Stimulated activated CD8-positive, alpha-beta memory T cell treated with anti-CD3 and anti-CD28 coated beads, Interleukin-4, amount 100 ng/mL, for 4 hours (primary cell): ENCODE measurements around the gene FAM217A.
A peak's percentile ranks its signal among the peaks of the same experiment; 100 is the strongest.

Experiments used
- DNase-seq, 2 donors: peaks; one replicate each; pipeline ENCODE4 v3.0.0-alpha.2; 2020; ENCODE audit warnings: low read depth in 2 of 2, low spot score in 1 of 2

The FAM217A gene

DNA sequence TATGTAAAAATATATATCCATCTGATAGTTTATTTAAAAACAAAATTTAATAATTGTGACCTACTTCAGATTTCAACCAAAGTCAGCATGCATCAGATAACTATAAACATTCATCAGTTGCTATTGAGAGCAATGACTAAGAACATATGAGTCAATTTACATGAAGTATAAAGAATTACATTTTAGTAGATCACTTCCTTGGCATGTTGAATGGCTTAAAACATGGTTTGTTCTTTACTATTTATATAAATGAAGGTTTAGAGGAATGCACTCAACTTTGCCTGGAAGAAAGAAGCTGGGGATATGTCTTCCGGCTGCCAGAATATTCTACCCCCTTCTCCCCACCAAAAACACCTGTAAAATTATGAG is 6.4 kb upstream of the FAM217A start:
- no peak for DNase-seq

DNA sequence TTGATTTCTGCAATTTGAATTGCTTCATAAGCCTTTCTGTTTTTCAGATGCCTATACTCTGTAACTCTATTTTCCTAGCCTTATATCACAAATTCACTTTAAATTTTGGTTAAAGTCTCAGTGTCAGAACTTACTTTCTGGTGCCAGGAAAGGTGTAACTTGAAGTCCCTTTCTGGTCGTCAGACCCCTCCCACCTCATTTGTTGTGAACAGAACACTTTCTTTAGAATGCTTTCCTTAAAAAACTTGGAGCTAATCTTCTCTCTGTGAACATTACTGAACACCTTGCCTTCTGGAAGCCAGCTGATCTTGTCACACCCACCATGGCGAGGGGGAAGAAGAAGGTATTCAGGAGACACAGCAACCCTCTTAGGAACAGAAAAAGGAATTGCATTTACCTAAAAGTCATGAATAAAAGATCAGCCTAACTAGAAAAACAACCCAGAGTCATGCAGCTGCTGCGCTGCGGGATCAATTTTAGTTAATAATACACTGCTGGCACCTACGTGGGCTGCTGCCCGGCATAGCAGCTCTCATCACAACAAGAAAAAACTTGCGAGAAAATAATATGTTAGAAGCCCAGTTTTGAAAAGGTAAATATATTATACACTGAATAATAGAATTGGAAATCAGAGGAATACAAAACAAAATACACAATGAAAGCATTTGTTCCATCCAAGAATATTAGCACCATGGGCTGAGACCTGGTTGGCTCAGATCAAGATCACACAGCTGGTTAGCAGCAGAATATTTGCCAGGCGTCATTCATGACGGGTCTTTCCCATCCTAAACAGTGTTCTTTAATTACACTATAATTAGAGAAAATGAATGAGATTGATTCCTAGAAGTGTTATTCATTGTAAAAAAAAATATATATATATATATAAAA is 5.8 kb upstream of the FAM217A start:
- no peak for DNase-seq

DNA sequence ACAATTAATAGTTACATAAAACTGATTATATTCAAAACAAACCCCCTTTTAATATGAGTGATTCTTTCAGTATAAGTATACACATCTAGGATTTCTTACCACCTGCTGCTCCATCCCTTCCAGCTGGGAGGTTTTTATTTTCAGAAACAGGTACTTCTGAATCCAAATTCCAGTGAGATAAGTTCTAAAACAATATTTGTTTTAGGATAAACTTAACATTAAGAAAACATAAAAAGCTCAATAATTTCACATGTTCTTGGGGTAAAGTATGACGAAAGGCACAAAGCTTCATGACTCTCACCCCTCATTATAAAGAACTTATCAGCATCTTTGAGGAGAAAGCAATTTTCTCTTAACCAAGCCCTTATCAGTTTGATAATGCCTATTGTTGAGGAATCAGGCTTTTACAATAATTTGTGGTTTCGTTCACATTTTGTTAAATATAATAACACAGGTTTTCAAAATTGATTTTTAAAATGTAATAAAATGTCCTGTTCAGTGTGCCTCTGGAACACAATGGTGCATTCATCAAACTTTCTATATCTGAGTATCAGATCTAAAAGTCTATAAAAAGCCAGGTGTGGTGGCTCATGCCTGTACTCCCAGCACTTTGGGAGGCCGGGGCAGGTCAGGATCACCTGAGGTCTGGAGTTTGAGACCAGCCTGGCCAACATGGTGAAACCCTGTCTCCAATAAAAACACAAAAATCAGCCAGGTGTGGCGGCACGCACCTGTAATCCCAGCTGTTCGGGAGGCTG is 4.3 kb downstream of the FAM217A start:
- DNase-seq: no peak

DNA sequence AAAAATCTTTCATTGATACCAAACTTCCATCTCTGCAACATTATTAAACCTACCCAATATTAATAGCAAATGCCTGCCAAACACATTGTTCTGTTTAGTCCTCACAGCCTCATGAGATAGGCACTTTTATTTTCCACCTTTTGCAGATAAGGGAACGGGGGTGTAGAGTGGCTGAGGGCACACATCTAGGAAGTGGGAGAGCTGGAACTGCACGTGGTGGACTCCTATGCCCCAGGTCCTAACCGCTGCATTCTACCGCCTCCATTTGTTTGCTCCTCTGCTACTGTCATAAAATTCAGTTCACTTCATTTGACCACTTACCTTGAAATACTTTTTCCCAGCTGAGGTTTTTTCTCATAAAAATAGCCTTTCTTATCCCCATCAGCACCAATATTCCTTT is 7.6 kb downstream of the FAM217A start:
- DNase-seq: no peak

DNA sequence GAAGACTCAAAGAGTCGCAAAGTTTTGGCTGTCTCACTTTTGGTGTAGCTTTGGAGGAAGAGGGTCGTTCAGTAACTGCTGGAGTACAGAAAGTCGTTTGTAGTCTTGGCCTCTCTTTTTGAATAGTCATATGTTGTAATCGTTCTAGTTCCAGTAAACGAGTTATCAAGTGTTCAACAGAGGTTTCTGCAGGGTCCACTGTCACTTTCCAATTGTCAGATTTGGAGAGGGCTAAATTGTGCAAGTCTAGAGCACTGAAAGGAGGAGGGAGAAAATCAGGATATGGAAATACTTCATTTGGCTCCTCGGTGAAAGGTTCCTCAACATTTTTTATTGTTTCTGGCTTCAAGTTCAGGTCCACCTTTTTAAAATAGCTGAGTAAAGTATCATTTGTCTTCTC is 9.7 kb downstream of the FAM217A start:
- DNase-seq: no peak

DNA sequence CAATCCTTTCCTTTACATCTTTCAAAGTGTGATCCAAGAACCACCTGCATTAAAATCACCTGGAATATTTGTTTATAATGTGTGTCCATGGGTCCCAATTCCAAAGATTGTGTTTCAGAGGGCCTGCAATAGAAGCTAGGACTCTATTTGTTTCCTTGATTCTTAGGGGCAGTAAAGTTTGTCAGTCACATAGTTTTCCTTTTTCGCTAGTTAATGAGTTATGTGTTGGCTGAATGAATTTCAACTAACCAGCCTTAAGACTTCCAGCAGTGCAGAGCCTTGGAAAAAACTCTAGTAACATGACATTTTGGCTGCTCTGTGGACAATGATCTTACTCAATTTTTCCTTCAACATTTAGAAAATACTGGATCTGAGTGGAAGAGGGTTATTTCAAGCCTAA is 11.3 kb downstream of the FAM217A start:
- DNase-seq: no peak

DNA sequence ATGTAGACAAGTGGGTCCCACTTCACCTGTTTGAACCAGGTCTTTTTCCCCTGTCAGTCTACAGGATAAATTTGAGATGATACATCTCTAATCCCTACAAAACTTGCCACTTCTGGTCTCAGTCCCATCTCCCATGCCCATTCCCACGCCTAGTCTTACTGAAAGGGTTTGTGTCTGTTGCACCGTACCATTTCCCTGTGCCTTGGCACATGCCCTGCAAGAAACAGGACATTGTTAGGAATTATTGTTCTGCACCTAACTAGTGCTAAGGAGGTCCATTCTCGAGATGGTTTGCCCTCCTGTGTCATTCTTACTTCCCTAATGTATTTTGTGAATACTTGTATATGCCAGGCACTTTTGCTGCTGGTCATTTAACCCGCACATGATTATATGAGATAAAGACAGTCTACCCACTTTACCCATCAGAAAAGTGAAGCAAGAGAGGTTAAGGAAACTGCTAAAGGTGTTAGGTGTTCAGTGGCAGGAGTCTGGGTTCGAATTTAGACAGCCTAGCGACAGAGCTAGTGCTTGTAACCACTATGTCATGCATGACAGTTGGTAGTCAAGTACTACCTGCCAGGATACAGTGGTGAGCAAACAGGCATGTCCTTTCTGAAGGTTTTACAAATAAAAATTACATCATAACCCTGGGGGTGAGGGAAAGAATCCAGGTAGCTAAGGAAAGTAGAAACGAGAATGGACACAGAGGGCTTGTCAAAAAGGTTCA is 12.7 kb downstream of the FAM217A start:
- DNase-seq: no peak

DNA sequence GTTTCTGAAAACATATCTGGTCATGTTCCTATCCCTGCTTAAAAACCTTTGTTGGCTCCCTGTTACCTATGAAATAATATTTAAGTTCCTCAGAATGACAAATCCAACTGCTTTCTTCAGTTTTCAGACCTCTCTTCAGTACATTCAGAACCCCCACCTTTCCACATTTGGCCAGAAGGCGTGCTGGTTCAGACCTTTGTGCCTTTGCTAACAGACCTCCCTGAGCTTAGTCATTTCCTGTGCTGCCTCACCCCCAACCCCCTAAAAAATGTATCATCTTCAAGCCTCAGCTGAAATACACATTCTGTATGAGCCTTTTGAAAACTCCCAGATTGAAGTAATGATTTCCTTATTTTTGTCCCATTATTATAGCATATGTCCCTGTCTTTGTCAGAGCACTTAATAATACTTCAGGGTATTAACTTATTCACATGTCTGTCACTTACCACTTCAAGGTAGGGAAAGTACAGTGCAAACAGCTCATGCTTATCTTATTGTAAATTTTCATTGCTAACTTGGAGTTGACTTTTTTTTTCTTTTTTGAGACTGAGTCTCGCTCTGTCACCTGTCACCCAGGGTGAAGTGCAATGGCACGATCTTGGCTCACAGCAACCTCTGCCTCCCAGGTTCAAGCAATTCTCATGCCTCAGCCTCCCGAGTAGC is 19.7 kb downstream of the FAM217A start:
- peak; percentile 26 to 60 for DNase-seq

DNA sequence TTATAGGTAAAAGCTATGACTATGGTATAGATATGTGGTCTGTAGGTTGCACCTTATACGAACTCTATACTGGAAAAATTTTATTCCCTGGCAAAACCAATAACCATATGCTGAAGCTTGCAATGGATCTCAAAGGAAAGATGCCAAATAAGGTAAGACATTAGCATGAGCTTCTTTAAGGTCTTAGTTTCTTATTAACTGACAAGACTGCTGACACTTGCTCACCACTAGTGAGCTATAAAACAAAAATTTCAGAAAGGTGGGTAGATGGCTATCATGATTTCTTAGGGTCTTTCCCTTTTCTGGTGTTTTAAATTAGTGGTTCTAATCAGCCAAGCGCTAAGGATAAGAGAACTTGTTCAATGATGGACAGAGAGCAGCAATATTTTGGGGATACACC is 21.9 kb downstream of the FAM217A start:
- DNase-seq: no peak

DNA sequence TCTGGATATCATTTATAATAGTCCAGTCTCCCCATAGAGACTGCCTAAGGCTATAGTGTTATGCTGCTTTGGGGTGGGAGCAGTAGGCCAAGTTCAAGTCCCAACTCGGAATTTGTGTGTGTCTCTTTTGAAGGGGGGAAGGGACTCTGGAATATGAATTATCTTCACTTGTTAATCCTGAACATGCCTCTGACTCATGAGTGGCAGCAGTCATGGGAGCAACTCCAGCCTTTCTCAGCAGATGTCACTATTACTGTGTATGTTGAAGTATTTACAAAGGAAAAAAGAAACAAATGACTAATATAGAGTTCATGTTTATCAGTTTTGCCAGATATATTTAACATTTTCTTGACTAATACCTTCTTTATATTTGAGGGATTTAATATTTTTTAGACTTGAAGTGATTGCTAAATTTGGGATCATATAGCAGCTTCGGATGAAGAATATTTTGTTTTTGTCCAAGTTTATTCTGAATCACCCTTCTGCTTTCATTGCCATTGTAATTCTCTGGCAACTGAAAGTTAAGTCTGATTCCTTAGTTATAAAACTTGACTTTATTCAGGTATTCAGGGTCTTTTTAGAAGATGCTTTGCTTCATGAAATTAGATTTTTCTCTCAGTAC is 23.4 kb downstream of the FAM217A start:
- DNase-seq: no peak

DNA sequence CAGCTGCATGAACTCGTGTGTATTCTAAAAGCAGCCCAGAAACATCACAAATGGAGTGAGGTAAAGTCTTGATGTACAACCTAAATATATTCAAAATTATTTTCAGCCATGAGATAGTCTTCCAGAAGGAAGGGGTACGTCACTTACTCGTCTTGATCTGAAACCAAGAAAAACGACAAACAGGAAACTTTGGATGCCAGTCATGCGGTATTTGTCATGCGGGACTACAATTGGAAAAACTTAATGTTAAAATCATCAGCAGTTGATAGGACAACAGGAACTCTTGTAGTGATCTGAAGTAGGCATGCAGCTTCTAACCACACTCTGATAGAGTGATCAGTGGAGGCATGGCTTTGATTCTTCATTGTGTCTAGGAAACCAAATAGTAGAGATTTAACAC is 29.7 kb downstream of the FAM217A start:
- DNase-seq: no peak

DNA sequence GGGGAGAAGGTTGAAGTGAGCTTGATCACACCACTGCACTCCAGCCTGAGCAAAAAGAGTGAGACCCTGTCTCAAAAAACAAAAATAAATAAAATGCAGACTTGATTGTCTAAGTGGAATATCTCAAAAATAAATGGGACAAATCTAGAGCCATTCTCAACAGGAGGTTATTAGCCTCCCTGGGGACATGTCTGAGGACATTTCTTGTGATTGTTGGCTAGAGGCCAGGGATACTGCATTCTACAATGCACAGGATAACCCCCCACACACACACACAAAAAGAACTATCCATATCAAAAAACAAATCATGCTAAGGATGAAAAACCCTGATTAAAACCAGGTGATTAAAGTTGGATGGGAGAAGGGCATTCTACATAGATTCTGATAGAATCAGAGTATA is 37.5 kb downstream of the FAM217A start:
- no peak for DNase-seq

DNA sequence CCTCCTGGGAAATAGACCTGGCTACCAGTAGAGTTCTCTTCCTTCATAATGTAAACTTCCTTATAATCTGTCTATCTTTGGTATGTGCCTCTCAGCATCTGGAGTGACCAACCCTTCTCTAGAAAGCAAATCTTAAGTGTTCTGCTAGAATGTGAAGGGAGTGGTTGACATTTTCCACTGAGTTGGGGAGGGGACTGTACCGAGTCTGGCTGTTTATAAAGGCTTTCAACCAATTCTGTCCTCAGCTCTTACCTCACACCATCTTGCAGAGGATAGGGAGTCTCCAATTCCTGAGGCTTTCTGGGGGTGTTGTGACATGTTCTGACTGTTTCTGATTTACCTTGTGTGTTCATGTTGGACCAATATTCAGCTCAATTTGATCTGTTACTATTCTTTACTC is 39.6 kb downstream of the FAM217A start:
- DNase-seq: no peak

DNA sequence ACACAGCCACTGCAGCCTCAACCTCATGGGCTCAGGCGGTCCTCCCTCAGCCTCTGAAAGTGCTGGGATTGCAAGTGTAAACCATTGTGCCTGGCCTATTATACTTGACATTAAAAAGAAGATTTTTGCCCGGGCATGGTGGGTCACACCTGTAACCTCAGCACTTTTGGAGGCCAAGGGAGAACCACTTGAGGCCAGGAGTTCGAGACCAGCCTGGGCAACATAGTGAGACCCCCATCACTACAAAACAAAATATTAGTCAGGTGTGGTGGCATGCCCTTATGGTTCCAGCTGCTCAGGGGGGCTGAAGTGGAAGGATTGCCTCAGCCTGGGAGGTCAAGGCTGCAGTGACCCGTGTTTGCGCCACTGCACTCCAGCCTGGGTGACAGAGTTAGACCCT is 42.4 kb downstream of the FAM217A start:
- no peak for DNase-seq

DNA sequence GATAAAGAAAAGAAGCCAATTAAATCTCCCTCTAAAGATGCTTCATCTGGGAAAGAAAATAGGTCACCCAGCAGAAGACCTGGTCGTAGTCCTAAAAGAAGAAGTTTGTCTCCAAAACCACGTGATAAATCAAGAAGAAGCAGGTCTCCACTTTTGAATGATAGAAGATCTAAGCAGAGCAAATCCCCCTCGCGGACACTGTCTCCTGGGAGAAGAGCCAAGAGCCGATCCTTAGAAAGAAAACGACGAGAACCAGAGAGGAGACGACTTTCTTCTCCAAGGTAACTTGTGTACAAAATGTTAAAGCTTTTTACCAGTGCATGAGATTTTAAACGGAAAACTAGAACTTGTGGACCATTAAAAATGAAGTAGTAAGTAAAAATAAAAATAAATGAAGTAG is 46.5 kb downstream of the FAM217A start:
- DNase-seq: no peak

DNA sequence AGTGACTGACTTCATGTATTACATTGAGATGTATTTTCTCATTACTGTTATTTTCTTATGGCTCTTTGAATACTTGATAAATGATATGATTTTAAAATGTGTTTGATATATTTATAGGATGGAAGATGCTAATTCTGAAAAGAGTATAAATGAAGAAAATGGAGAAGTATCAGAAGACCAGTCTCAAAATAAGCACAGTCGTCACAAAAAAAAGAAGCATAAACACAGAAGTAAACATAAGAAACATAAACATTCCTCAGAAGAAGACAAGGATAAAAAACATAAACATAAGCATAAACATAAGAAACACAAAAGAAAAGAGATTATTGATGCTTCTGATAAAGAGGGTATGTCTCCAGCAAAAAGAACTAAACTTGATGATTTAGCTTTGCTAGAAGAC is 47.5 kb downstream of the FAM217A start:
- no peak for DNase-seq

DNA sequence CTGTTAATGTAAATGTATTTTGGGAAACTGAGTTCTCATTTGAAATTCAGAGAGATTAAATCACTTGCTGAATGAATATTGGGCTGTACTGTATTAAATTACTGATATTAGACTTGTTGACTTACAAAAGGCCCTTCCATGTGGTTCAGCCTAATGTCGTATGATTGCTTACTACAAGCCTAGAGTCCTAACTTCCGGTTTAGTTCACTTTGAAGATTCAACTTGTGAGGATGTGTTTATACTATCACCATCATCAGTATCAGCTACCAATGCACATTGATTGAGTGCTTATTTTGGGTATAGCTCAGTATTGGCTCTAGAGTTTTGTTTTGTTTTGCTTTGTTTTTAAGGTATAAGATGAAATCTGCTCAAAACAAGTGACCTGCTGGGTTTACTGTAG is 48.3 kb downstream of the FAM217A start:
- DNase-seq: no peak

DNA sequence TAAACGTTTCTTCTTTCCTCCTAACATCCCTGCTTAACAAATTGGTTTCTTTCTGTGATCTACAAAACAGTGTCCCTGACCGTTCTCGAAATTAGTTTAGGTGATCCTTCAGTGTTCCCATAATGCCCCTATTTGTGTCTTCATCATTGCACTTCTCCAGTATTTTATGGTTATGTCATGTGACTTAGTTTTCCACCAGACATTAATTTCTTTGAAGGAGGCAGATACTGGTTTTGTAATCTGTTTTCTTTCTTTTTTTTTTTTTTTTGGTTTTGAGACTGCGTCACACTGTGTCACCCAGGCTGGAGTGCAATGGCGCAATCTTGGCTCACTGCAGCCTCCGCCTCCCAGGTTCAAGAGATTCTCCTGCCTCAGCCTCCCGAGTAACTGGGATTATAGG is 49.2 kb downstream of the FAM217A start:
- DNase-seq: no peak

DNA sequence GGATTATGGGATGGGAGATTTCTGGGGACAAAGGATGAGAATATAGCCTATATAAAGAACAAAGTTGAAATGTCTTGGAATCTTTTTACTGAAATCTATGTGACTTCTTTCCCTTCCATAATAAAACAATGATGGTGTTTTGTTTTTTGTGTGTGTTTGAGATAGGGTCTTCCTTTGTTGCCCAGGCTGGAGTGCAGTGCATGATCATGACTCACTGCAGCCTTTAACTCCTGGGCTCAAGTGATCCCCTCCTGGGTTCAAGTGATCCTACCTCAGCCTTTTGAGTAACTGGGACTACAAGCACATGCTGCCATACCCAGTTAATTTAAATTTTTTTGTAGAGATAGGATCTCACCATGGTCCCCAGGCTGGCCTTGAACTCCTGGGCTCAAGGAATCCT is 50.9 kb downstream of the FAM217A start:
- DNase-seq: no peak

DNA sequence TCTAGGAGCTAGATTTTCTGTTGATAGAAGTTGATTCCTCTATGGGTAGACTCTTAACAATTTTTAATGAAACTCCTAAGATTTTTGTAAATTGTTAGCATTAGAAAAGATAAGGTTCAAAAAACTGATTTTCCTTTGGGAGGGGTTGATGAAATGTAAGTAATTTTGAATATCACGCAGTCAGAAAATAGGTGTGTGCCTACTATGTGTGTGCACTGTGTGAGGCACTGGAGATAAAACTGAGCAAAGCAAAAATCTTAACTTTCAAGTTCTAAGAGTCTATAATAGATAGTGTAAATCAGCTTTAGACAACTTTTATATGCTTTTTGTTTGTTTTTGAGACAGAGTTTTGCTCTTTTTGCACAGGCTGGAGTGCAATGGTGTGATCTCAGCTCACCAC is 53.3 kb downstream of the FAM217A start:
- DNase-seq: no peak

DNA sequence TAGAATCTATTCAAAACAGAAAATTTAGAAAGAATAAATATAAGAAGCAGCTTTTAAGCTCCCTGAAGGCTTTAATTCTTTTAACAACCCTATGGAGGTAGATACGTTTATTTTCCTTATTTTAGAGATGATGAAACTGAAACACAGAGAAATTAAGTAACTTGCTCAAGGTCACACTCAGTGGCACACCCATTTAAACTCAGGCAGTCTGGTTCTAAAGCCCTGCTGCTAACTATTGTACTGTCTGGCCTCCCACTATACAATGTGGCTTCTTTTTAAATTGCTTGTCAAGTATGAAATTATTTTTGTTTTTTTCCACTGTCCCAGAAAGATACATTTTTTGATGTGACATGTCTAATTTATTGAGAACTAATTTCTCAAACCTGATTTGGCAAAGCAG is 55.7 kb downstream of the FAM217A start:
- DNase-seq: no peak
